MM.1S (cell line): Measurements from ENCODE around the gene KANSL3.

ENCODE experiments used
- CTCF ChIP-seq: fragments of 300-600 bp; sonication (generic); IDR thresholded peaks from 2 replicates; pipeline ENCODE4 v1.5.1; 2016; ENCODE audit warnings: antibody characterized with exemption, low read length, mixed read lengths
- EZH2 ChIP-seq: fragments of 300-600 bp; sonication (generic); optimal IDR thresholded peaks from 2 replicates; pipeline ENCODE3; 2017; ENCODE audit warnings: low read depth, mild to moderate bottlenecking, antibody characterized with exemption, low read length, mixed read lengths

DNA sequence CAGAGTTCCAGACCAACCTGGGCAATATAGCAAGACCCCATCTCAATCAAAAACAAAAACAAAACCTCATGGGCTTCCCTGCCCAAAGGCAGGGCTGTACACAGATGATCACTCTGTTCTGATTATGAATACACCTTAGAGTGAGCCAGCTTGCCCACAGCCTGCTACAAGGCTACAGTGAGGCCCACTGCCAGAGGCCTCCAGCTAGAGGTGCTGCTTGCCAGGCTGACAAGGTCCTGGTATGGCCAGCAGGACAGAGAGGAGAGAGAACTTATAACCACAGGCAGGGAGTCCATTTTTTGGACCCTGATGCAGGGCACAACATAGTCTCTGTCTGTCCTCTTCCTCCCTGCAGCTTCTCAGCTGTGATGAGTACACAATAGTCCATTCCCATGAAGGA, 41.5 kb downstream of the KANSL3 start:
- no peak for TF ChIP-seq CTCF
- no peak for TF ChIP-seq EZH2
